ENCODE results near the gene SPATA3.

The SPATA3 gene

GRCh38 chr2:231029563-231029962, 33.6 kb downstream of the SPATA3 start:
- no peak for DNase-seq (ENCODE audit: low read depth)

GRCh38 chr2:231030725-231031124, 34.8 kb downstream of the SPATA3 start:
- DNase-seq (ENCODE audit: low read depth) = no peak

- no peak for DNase-seq (ENCODE audit: low read depth)
Measured at GRCh38 chr2:231032575-231033140, 36.7 kb downstream of the SPATA3 start.

- DNase-seq (ENCODE audit: low read depth) = no peak
Measured at GRCh38 chr2:231033147-231034132, 37.5 kb downstream of the SPATA3 start.

GRCh38 chr2:231034291-231034882, 38.5 kb downstream of the SPATA3 start:
- no peak for DNase-seq (ENCODE audit: low read depth)

- no peak for DNase-seq (ENCODE audit: low read depth)
Measured at GRCh38 chr2:231036131-231036530, 40.2 kb downstream of the SPATA3 start.

- DNase-seq (ENCODE audit: low read depth) = no peak
Measured at GRCh38 chr2:231036578-231037106, 40.7 kb downstream of the SPATA3 start.

GRCh38 chr2:231037202-231037730, 41.3 kb downstream of the SPATA3 start, which contains the start of gene C2orf72:
TSS of gene C2orf72 (plus strand) at chr2:231037523. CDS start at chr2:231037566, 43 bp downstream.
- DNase-seq (ENCODE audit: low read depth) = no peak

- DNase-seq (ENCODE audit: low read depth) = no peak
Measured at GRCh38 chr2:231037731-231038482, 42.0 kb downstream of the SPATA3 start.

GRCh38 chr2:231038483-231039293, 42.8 kb downstream of the SPATA3 start:
- no peak for DNase-seq (ENCODE audit: low read depth)

- DNase-seq (ENCODE audit: low read depth) = no peak
Measured at GRCh38 chr2:231039294-231039664, 43.4 kb downstream of the SPATA3 start.

GRCh38 chr2:231039821-231040364, 44.0 kb downstream of the SPATA3 start:
- no peak for DNase-seq (ENCODE audit: low read depth)

GRCh38 chr2:231041061-231041689, 45.3 kb downstream of the SPATA3 start:
- no peak for DNase-seq (ENCODE audit: low read depth)

GRCh38 chr2:231043796-231044195, 47.9 kb downstream of the SPATA3 start:
- DNase-seq (ENCODE audit: low read depth) = no peak

- no peak for DNase-seq (ENCODE audit: low read depth)
Measured at GRCh38 chr2:231046916-231047273, 51.0 kb downstream of the SPATA3 start.

GRCh38 chr2:231047274-231047922, 51.5 kb downstream of the SPATA3 start:
- DNase-seq (ENCODE audit: low read depth) = no peak

- DNase-seq (ENCODE audit: low read depth) = no peak
Measured at GRCh38 chr2:231047923-231048915, 52.3 kb downstream of the SPATA3 start.

- no peak for DNase-seq (ENCODE audit: low read depth)
Measured at GRCh38 chr2:231049286-231050017, 53.5 kb downstream of the SPATA3 start.
